ENCODE measurements around the gene BSG.

DNA sequence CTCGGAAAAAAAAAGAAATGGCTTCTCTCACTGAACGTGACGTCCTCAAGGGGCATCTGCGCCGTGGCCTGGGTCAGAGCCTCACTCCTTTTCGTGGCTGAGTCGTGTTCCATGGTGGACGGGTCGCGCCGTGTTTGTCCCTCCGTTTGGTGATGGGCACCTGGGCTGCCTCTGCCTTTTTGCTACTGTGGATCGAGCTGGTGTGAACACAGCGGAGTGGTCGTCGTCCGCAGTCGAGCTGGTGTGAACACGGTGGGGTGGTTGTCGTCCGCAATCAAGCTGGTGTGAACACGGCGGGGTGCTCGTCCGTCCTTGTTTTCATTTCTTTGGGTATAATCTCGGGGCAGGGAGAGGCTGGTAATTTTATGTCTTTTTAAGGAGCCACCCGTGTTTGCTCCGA is 28.9 kb downstream of the BSG start:
- TF ChIP-seq CTCF (IDR thresholded peaks at IDR 0.05 in 8 of 11, conservative IDR thresholded peaks at IDR 0.05 in 3 of 11) (no peak), POLR2AphosphoS5 (IDR thresholded peaks at IDR 0.05) (no peak)
